IMR-90 (cell line): ENCODE measurements around the gene BCAS1. TPM values are rescaled to one million over a fixed set of nuclear protein-coding genes. Genes with fewer than 3 reads are reported as not detected.

Experiments
- ATAC-seq: fragments of 200-7000 bp; cut with Tn5 transposase; 2 replicates; pipeline ENCODE4 v1.9.1; 2020; ENCODE audit warnings: low read depth, mild to moderate bottlenecking, moderate library complexity
- BruUV-seq: library from RNA; stranded (reverse); fragments of 400-500 nt; replicated peaks from 2 replicates; lab custom pipeline; 2021; lab: Mats Ljungman, UMichigan
- CTCF ChIA-PET: fragments of 300-600 bp; formaldehyde crosslinking; extraction: SDS; loops from one replicate; lab custom pipeline; 2021; ENCODE audit warnings: antibody characterized with exemption; lab: Yijun Ruan, JAX
- POLR2A ChIA-PET: fragments of 300-600 bp; sonication (Branson Sonifier 250); formaldehyde crosslinking; loops from one replicate; lab custom pipeline; 2022; ENCODE audit warnings: antibody characterized with exemption; ENCODE audit not compliant: unreplicated experiment; lab: Charles Lee
- DNase-seq: peaks from one replicate; pipeline ENCODE4 v3.0.0; 2013
- H2AFZ ChIP-seq: replicated peaks from 2 replicates; pipeline ENCODE3; 2013; ENCODE audit warnings: low read length, mild to moderate bottlenecking; ENCODE audit not compliant: poor library complexity
- H2AK5ac ChIP-seq: 2 replicates; pipeline ENCODE4 v1.6.1; 2013; ENCODE audit warnings: low read depth, low read length, inconsistent platforms
- H2AK9ac ChIP-seq: replicated peaks from 2 replicates; pipeline ENCODE3; 2013; ENCODE audit warnings: mild to moderate bottlenecking, low read depth, low read length, moderate library complexity; ENCODE audit not compliant: poor library complexity
- H2BK120ac ChIP-seq: 2 replicates; pipeline ENCODE4 v1.6.1; 2013; ENCODE audit warnings: low read depth, low read length, inconsistent platforms
- H2BK15ac ChIP-seq: 3 replicates; pipeline ENCODE4 v1.6.1; 2013; ENCODE audit warnings: low read depth, low read length, inconsistent platforms
- H2BK20ac ChIP-seq: 2 replicates; pipeline ENCODE4 v1.6.1; 2013; ENCODE audit warnings: low read depth, mild to moderate bottlenecking, inconsistent platforms, low read length, moderate library complexity
- H2BK5ac ChIP-seq: 2 replicates; pipeline ENCODE4 v1.6.1; 2013; ENCODE audit warnings: mild to moderate bottlenecking, low read depth, low read length, inconsistent platforms; ENCODE audit not compliant: poor library complexity, severe bottlenecking
- H3K14ac ChIP-seq: replicated peaks from 2 replicates; pipeline ENCODE4 v1.6.1; 2013; ENCODE audit warnings: low read depth, low read length, inconsistent platforms
- H3K18ac ChIP-seq: 2 replicates; pipeline ENCODE4 v1.6.1; 2013; ENCODE audit warnings: low read depth, low read length, control low read depth
- H3K23ac ChIP-seq: 2 replicates; pipeline ENCODE4 v1.6.1; 2013; ENCODE audit warnings: low read depth, low read length, inconsistent platforms
- H3K27ac ChIP-seq: 2 replicates; pipeline ENCODE4 v1.5.1; 2013; ENCODE audit warnings: mild to moderate bottlenecking, control low read depth, low read length; ENCODE audit not compliant: insufficient read depth
- H3K27me3 ChIP-seq: 2 replicates; pipeline ENCODE4 v1.6.1; 2013; ENCODE audit warnings: low read length; ENCODE audit not compliant: control insufficient read depth, insufficient read depth
- H3K36me3 ChIP-seq: 2 replicates; pipeline ENCODE4 v1.6.1; 2013; ENCODE audit warnings: low read length, mixed read lengths; ENCODE audit not compliant: control insufficient read depth, insufficient read depth
- H3K4ac ChIP-seq: 2 replicates; pipeline ENCODE4 v1.6.1; 2013; ENCODE audit warnings: low read depth, low read length, inconsistent platforms
- H3K4me1 ChIP-seq: 2 replicates; pipeline ENCODE4 v1.6.1; 2013; ENCODE audit warnings: low read length, mixed read lengths; ENCODE audit not compliant: control insufficient read depth, insufficient read depth
- H3K4me2 ChIP-seq: 2 replicates; pipeline ENCODE4 v1.6.1; 2013; ENCODE audit warnings: low read depth, mild to moderate bottlenecking, control low read depth, low read length, moderate library complexity
- H3K4me3 ChIP-seq: 2 replicates; pipeline ENCODE4 v1.5.1; 2013; ENCODE audit warnings: low read depth, mild to moderate bottlenecking, control low read depth, low read length, moderate library complexity; ENCODE audit not compliant: insufficient read depth
- H3K56ac ChIP-seq: 2 replicates; pipeline ENCODE4 v1.6.1; 2013; ENCODE audit warnings: low read length, inconsistent platforms; ENCODE audit not compliant: insufficient read depth; ENCODE audit errors: extremely low read depth
- H3K79me1 ChIP-seq, 2 experiments: 2 replicates each; pipeline ENCODE4 v1.6.1; 2013; ENCODE audit warnings: low read length in 2 of 2, inconsistent platforms in 1 of 2, low read depth in 1 of 2
- H3K9ac ChIP-seq: 2 replicates; pipeline ENCODE4 v1.6.1; 2013; ENCODE audit warnings: low read depth, low read length, control low read depth
- H3K9me1 ChIP-seq: 2 replicates; pipeline ENCODE4 v1.6.1; 2013; ENCODE audit warnings: low read length, inconsistent platforms; ENCODE audit not compliant: insufficient read depth
- H3K9me3 ChIP-seq: 2 replicates; pipeline ENCODE4 v1.6.1; 2013; ENCODE audit warnings: low read length; ENCODE audit not compliant: control insufficient read depth, insufficient read depth
- H4K20me1 ChIP-seq: 2 replicates; pipeline ENCODE4 v1.6.1; 2013; ENCODE audit warnings: low read length, inconsistent platforms; ENCODE audit not compliant: insufficient read depth
- H4K5ac ChIP-seq: 2 replicates; pipeline ENCODE4 v1.6.1; 2013; ENCODE audit warnings: mild to moderate bottlenecking, low read depth, low read length, control low read depth
- H4K8ac ChIP-seq, 2 experiments: 2 replicates each; pipeline ENCODE4 v1.6.1; 2013; ENCODE audit warnings: low read depth in 2 of 2, low read length in 2 of 2, control low read depth in 1 of 2, inconsistent platforms in 1 of 2
- H4K91ac ChIP-seq: 2 replicates; pipeline ENCODE4 v1.6.1; 2013; ENCODE audit warnings: low read depth, low read length, inconsistent platforms; ENCODE audit not compliant: insufficient read depth
- BHLHE40 ChIP-seq: fragments of 150-350 bp; IDR thresholded peaks from 2 replicates; pipeline ENCODE4 v1.6.1; 2016; ENCODE audit warnings: mild to moderate bottlenecking, low read depth, low read length
- CEBPB ChIP-seq: IDR thresholded peaks from 2 replicates; pipeline ENCODE4 v1.6.1; 2012; ENCODE audit warnings: low read depth, low read length, improper control_type of control experiment
- CHD1 ChIP-seq: IDR thresholded peaks from 2 replicates; pipeline ENCODE4 v1.6.1; 2012; ENCODE audit warnings: low read depth, low read length, improper control_type of control experiment
- FOS ChIP-seq: fragments of 150-350 bp; IDR thresholded peaks from 2 replicates; pipeline ENCODE4 v1.6.1; 2016; ENCODE audit warnings: low read depth, low read length
- MAFK ChIP-seq: IDR thresholded peaks from 2 replicates; pipeline ENCODE4 v1.6.1; 2012; ENCODE audit warnings: low read depth, low read length, improper control_type of control experiment
- MAZ ChIP-seq: IDR thresholded peaks from 2 replicates; pipeline ENCODE4 v1.6.1; 2012; ENCODE audit warnings: low read depth, mild to moderate bottlenecking, low read length, improper control_type of control experiment, moderate library complexity, borderline replicate concordance
- MXI1 ChIP-seq: IDR thresholded peaks from 2 replicates; pipeline ENCODE4 v1.6.1; 2012; ENCODE audit warnings: low read depth, mild to moderate bottlenecking, low read length, moderate library complexity, borderline replicate concordance
- POLR2A ChIP-seq: IDR thresholded peaks from 2 replicates; pipeline ENCODE4 v1.6.1; 2012; ENCODE audit warnings: mild to moderate bottlenecking, low read depth, low read length
- RAD21 ChIP-seq: IDR thresholded peaks from 2 replicates; pipeline ENCODE4 v1.6.1; 2012; ENCODE audit warnings: low read length, improper control_type of control experiment
- SMC3 ChIP-seq: fragments of 150-350 bp; IDR thresholded peaks from 2 replicates; pipeline ENCODE4 v1.6.1; 2016; ENCODE audit warnings: low read depth, mild to moderate bottlenecking, antibody characterized with exemption, low read length, moderate library complexity
- WGBS, 2 experiments: methylation state at CpG; one replicate each; pipeline versions ENCODE4 v1.1.5 to v1.1.7; 2013; ENCODE audit warnings: missing lambda C conversion rate in 2 of 2; ENCODE audit not compliant: insufficient read length in 1 of 2; ENCODE audit errors: extremely low coverage in 2 of 2; 5-methylcytosine and 5-hydroxymethylcytosine counted together
- dilution Hi-C: fragments of 300-500 bp; cut with HindIII; formaldehyde crosslinking; loops from one replicate; pipeline ENCODE4 v1.14.3; 2018; ENCODE audit warnings: low sequenced_read_pairs; ENCODE audit not compliant: unreplicated experiment
- in situ Hi-C: fragments of 300-500 bp; cut with MboI; formaldehyde crosslinking; loops from 3 replicates; pipeline ENCODE4 v1.14.3; 2019; ENCODE audit warnings: low sequenced_read_pairs, inconsistent platforms, mixed read lengths
- intact Hi-C: fragments of 100-400 bp; cut with micrococcal nuclease; formaldehyde crosslinking; loops from 2 replicates; pipeline ENCODE4 v1.10.0; 2022
- polyA plus RNA-seq, 3 experiments: library from polyadenylated mRNA; depleted of rRNA; stranded (reverse); fragments of >200 nt; gene quantifications; 2 replicates each; pipeline ENCODE4 v1.2.3, GENCODE V29; 2012; ENCODE audit warnings: low replicate concordance in 1 of 3
- total RNA-seq: library from RNA; depleted of rRNA; stranded (reverse); fragments of >200 nt; gene quantifications from 2 replicates; pipeline ENCODE4 v1.2.3, GENCODE V29; 2012
- TF ChIP-seq, protein P1 (sequence below): fragments of 150-350 bp; IDR thresholded peaks from 2 replicates; pipeline ENCODE4 v1.6.1; 2016; ENCODE audit warnings: low read depth, mild to moderate bottlenecking, low read length, moderate library complexity, borderline replicate concordance
- TF ChIP-seq, protein P2 (sequence below): conservative IDR thresholded peaks from 2 replicates; pipeline ENCODE4 v1.5.1; 2012; ENCODE audit warnings: mild to moderate bottlenecking, low read depth, low read length, improper control_type of control experiment

BCAS1 gene
- total and polyA plus RNA-seq, 2 of the 4 experiments (the other 2 are of a cell fraction), result under 0.01 TPM; not detected in 1

DNA sequence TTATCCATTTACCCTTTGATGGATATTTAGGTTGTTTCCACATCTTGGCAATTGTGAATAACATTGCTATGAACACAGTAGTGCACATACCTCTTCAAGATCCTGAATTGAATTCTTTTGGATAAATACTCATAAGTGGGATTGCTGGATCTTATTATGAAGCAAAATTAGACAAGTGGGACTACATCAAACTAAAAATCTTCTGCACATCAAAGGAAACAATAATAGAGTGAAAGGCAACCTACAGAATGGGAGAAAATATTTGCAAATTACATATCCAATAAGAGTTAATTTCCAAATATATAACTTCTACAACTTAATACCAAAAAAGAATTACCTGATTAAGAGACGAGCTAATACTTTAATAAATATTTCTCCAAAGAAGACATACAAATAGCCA lies 38.4 kb upstream of the BCAS1 start:
- Histone ChIP-seq H3K4me2 (no peak overlapping the region), H3K27me3 (no peaks in the 10 kb centered on the region), H3K9ac (no peak overlapping the region), H4K20me1 (no peaks in the 10 kb centered on the region), H4K5ac (no peak overlapping the region), H4K8ac (no peak overlapping the region), H2AK9ac (no peak overlapping the region), H2BK20ac (no peak overlapping the region), H3K79me1 (no peaks in the 10 kb centered on the region), H3K56ac (no peak overlapping the region), H2BK5ac (no peak overlapping the region), H2AK5ac (no peak overlapping the region), H3K14ac (no peak overlapping the region), H3K4ac (no peak overlapping the region), H3K9me3 (no peaks in the 10 kb centered on the region), H3K36me3 (no peaks in the 10 kb centered on the region), H4K91ac (no peak overlapping the region), H3K4me1 (no peaks in the 10 kb centered on the region), H2BK120ac (no peak overlapping the region), H3K18ac (no peak overlapping the region), H3K9me1 (no peaks in the 10 kb centered on the region; the same call in 1 of the 2 replicates), H2AFZ (no peak overlapping the region), H3K4me3 (no peak overlapping the region), H3K27ac (no peak overlapping the region), H3K23ac (no peak overlapping the region), H2BK15ac (no peak overlapping the region)
- dilution Hi-C loops, result no loop called here
- ChIA-PET CTCF (no interaction called here), POLR2A (no interaction called here)
- DNase-seq, result no peak
- BruUV-seq, result no TSS peak
- intact Hi-C loops, result no loop called here
- TF ChIP-seq, protein P1, sequence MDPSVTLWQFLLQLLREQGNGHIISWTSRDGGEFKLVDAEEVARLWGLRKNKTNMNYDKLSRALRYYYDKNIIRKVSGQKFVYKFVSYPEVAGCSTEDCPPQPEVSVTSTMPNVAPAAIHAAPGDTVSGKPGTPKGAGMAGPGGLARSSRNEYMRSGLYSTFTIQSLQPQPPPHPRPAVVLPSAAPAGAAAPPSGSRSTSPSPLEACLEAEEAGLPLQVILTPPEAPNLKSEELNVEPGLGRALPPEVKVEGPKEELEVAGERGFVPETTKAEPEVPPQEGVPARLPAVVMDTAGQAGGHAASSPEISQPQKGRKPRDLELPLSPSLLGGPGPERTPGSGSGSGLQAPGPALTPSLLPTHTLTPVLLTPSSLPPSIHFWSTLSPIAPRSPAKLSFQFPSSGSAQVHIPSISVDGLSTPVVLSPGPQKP, result no peak
- TF ChIP-seq CEBPB, result no peak
- no peak for TF ChIP-seq SMC3
- no peak for TF ChIP-seq MXI1
- TF ChIP-seq, protein P2, sequence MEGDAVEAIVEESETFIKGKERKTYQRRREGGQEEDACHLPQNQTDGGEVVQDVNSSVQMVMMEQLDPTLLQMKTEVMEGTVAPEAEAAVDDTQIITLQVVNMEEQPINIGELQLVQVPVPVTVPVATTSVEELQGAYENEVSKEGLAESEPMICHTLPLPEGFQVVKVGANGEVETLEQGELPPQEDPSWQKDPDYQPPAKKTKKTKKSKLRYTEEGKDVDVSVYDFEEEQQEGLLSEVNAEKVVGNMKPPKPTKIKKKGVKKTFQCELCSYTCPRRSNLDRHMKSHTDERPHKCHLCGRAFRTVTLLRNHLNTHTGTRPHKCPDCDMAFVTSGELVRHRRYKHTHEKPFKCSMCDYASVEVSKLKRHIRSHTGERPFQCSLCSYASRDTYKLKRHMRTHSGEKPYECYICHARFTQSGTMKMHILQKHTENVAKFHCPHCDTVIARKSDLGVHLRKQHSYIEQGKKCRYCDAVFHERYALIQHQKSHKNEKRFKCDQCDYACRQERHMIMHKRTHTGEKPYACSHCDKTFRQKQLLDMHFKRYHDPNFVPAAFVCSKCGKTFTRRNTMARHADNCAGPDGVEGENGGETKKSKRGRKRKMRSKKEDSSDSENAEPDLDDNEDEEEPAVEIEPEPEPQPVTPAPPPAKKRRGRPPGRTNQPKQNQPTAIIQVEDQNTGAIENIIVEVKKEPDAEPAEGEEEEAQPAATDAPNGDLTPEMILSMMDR, result no peak
- TF ChIP-seq FOS, result no peak
- no peak for TF ChIP-seq MAZ
- TF ChIP-seq RAD21, result no peak
- TF ChIP-seq MAFK, result no peak
- TF ChIP-seq POLR2A, result no peak
- no peak for TF ChIP-seq BHLHE40
- no peak for TF ChIP-seq CHD1
- no CpG with 5 or more reads among the region's 1 CpG for WGBS, 2 experiments
- no peak for ATAC-seq
- in situ Hi-C loops, result loop anchor here (10.0 kb wide), 1 partner anchor 526 kb away; no protein-coding TSS in a partner anchor
